GM12874 (cell line): ENCODE data around the gene NSMCE1.
A peak's percentile ranks its signal among the peaks of the same experiment; 100 is the strongest.

Source experiments
- CTCF ChIP-seq: IDR thresholded peaks from 2 replicates; pipeline ENCODE4 v1.5.1; 2011; ENCODE audit warnings: low read depth, mild to moderate bottlenecking, control low read depth, low read length, moderate library complexity; ENCODE audit not compliant: insufficient read depth

NSMCE1 gene

GRCh38 chr16:27191352-27191924, 77.1 kb downstream of the NSMCE1 start:
- TF ChIP-seq CTCF = no peak

- TF ChIP-seq CTCF = no peak
Observed at GRCh38 chr16:27190316-27190871, 78.2 kb downstream of the NSMCE1 start.

- no peak for TF ChIP-seq CTCF
Observed at GRCh38 chr16:27189335-27189972, 79.1 kb downstream of the NSMCE1 start.

GRCh38 chr16:27188633-27189032, 79.9 kb downstream of the NSMCE1 start:
- TF ChIP-seq CTCF = no peak

- no peak for TF ChIP-seq CTCF
Observed at GRCh38 chr16:27185776-27186130, 82.8 kb downstream of the NSMCE1 start.

- no peak for TF ChIP-seq CTCF
Observed at GRCh38 chr16:27182906-27183405, 85.6 kb downstream of the NSMCE1 start.

GRCh38 chr16:27181019-27181790, 87.4 kb downstream of the NSMCE1 start:
- TF ChIP-seq CTCF = peak; percentile 34; the same call in 1 of the 2 replicates
